Stimulated activated CD4-positive, alpha-beta T cell treated with anti-CD3 and anti-CD28 coated beads, Interleukin-4, amount 100 ng/mL, for 4 hours (primary cell): ENCODE data around the gene ZNF846.
A peak's percentile ranks its signal among the peaks of the same experiment; 100 is the strongest.
"Not testable (repeated sequence)": the region's sequence is repeated elsewhere in the genome, so short reads cannot be mapped to it uniquely, and the experiment has no call there.

Experiments used
- DNase-seq, 2 experiments: peaks; one replicate each; pipeline ENCODE4 v3.0.0-alpha.2; 2020

The ZNF846 gene

DNA sequence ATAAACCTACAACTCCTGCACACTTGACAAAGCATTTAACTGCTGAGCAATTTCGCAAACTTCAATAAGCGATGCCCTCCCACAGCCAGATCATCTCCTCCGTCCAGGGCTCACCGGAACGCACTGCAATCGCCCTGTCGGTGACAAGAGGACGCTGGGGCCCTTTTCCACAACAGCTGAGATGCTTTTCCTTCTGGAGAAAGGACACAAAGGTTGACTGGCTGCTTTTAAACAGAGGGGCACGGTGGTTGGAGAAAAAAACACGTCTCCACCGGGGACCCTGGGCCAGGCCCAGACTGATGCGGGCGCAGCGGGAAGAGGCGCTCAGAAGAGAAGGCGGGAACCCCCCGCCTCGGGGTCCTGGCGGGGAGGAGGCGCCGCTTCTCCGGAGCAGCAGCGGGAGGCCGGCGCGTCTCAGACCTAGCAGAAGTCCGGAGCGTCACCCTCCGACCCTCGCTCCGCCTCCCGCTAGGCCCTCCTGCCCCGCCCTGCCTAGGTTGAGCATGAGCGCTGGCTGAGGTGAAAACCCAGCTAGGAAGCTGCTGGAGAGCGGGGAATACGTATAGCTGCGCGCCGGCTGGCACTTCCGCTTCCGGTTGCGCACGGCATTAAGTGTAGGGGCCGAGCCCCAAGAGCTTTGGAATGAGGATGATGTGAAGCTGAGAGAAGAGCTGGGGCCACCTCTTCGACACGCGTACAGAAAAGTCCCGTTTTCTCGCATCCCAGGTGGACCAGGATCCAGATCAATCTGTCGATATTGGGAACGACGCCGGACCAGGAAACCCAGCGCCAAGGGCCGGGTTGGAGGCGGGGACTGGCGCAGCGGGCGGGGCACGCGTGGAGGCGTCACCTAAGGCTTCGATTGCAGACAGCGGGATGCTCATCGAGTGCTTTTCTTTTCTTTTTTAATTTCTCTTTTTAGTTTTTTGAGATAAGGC, at the start of gene ZNF846:
Gene ZNF846 (minus strand): TSS at position 564 of the 938 bp plus-strand sequence. CDS start 3,788 bp downstream, outside the sequence.
- DNase-seq: peak; percentile 90

DNA sequence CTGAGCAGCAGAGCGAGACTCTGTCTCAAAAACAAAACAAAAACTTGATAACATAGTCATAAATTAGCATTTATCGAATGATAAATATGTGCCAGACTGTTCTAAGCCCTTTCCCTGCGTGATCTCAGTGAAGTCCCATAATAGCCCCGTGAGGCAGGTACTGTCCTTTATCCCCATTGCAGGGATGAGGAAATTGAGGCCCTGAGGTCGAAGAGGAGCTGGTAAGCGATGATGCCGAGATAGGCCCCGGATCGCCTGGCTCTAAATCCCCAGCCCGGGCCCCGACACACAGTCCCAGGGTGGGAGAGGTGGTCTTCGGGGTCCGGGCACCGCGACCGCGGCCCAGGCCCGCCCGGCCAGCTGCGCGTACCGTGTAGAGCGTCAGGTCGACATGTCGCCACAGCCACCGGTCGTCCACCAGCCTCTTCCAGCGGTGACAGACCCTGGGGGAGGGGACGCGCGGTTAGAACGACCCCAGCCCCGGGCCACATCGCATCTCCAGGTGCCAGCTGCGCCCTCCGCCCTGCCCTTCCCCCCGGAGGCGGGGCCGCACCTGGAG, 49.7 kb upstream of the ZNF846 start:
- DNase-seq: no peak

DNA sequence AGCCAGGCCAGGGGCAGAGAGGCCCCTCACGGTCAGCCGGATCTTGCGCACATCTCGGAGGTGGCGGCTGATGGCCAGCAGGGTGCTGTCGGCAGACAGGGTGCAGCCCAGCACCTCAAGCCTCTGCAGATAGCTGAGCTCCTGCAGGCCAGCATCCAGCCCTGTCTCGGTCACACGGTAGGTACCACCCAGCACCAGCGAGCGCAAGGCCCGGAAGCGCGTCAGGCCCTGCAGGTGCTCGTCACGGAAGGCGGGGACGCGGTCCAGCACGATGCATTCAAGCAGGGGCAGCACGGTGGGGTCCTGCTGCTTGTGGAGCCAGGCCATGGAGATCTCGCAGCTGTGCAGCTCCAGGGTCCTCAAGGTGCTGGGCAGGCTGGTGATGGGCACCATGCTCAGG, 42.6 kb upstream of the ZNF846 start:
- DNase-seq: no peak

DNA sequence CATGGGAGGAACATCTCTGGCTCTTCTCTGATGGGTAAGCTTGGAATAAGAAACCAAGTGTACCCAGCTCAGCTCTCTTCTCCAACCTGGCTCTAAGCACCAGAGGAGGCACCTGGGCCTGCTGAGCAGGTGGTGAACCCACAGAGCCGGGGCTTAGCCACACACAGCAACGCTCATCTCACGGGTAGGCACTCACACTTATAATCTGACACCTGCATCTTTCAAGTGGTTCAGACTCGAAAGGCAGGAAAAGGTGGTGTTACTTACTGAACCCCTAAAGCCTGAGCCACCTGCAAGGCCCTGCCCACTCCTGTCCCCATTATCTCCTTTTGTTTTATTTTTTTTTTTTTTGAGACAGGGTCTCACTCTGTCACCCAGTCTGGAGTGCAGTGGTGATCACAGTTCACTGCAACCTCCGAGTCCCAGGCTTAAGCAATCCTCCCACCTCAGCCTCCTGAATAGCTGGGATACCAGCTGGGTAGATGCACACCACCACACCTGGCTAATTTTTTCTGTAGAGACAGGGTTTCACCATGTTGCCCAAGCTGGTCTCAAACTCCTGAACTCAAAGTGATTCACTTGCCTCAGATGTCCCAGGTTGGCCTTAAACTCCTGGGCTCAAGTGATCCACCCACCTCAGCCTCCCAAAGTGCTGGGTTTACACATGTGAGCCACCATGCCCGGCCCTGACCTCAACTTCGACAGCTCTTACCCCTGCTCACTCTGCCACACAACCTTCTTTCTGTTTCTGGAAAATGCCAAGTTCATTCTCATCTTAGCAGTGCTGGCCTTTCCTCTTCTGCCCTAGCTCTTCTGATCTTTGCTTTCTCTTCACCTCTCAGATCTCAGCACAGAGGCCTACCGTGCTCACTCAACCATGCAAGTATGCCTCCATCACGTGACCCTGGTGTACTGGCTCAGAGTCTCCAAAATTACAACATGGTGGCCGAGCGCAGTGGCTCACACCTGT, 40.6 kb upstream of the ZNF846 start:
- no peak for DNase-seq

DNA sequence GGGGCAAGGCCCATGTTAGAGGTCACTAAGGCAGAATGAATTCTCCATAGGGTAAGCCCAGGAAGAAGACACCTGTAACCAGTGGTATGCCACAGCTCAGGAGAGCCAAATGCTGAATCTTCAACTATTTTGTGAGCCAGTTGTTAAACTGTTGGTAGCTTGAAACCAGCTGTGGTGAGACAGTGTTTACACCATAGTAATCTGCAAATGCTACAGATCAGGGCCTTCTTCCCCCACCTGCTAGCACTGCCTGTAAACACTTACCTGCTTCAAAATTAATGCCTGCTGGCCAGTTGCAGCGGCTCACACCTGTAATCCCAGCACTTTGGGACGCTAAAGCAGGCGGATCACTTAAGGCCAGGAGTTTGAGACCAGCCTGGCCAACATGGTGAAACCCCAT, 38.3 kb upstream of the ZNF846 start:
- no peak for DNase-seq

DNA sequence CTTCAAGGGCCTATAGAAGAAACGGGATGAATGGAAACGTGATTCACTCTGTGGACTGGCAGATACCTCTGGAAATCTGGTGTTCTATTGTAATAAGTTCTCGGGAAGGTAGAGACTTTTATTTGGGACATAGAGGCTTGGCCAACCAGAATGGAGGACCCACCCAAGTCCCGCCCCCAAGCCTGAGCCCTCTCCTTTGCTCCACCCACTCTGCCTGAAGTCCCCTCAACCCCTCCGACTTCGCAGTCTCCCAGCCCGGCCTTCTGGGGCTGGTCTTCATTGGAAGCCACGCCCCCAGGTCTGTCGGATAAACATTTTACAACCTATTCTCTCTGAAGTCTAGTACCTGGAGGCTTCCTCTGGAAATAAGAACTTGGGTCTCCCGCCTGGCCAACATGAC, 33.4 kb upstream of the ZNF846 start:
- no peak for DNase-seq

DNA sequence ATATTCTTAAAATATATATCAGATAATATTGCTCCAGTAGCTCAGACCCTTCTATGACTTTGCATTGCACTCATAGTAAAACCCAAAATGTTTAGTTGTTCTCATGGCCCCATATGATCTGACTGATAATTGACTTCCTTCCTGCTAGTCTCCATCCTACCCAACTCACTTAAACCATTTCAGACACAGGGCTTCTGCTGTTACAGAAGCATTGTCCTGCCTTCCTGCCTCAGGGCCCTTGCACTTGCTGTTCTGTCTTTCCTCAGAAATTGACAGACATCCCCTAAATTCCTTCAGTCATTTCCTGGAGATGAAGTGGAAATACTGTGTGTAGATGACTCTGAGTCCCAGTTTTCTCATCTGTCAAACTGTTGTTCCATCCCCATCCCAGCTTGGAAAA, 30.6 kb upstream of the ZNF846 start:
- DNase-seq: no peak

DNA sequence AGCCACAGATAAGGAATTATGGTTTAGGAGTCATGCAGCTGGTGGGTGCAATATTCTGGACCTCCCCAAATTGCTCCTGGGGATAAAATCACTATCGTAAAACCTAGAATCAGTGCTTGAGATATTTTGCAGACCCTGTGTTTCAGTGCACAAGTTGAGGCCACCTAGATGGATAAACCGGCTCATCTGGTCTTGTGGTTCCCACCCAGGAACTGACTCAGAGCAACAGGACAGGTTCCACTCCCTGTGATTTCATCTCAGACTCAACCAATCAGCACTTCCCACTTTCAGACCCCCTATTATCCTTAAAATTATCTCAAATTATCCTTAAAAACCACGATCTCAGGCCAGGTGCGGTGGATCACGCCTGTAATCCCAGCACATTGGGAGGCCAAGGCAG, 29.3 kb upstream of the ZNF846 start:
- no peak for DNase-seq

DNA sequence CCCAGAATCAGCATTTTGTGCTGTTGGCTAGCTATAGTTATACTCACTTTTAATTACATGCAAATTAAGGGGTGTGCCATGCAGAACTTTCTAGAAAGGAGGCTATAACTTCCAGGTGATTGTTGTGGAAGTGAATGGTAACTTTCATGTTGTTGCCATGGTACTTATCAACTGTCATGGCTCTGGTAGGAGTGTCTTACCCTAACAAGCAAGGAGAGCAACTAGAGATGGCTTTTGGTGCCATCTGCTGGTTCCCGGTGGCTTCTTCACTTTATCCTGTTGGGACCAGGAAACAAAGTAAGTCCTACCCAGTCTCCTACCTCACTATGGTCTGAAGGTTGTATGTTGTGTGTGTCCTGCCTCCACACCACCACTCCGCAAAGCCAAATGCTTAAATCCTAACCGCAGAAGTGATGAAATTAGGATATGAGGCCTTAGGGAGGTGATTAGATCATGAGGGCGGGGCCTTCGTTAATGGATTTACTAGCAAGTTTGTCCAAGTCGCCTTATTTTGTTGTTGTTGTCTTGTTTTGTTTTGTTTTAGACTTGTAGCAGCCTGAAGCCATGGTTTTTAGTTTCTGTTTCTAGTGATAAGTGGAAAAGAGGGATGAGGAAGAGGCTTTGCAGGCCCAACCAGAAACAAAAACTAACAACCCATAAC, 27.7 kb upstream of the ZNF846 start:
- peak; percentile 67 to 85 for DNase-seq

DNA sequence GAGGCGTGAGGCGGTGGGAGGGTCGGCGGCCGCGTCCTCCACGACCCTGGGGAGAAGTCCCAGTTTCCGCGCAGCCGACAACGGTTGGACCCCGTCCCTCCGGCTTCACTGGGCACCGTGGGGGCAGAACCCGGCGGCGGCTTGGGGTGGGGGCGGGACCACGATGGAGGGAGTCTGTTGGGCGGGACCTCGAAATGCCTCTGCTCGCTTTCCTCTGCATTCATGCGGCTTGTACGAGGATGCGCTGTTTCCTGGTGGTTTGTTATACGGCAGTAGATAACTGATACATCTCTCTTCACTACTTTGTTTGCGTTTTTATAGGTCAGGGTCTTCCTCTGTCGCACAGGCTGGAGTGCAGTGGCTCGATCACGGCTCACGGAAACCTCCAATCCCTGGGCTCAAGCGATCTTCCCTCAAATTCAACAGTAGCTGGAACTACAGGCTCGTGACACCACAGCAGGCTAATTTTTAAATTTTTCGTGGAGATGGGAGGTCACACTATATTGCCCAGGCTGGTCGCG, 24.6 kb upstream of the ZNF846 start:
- DNase-seq: peak; percentile 50 to 70

DNA sequence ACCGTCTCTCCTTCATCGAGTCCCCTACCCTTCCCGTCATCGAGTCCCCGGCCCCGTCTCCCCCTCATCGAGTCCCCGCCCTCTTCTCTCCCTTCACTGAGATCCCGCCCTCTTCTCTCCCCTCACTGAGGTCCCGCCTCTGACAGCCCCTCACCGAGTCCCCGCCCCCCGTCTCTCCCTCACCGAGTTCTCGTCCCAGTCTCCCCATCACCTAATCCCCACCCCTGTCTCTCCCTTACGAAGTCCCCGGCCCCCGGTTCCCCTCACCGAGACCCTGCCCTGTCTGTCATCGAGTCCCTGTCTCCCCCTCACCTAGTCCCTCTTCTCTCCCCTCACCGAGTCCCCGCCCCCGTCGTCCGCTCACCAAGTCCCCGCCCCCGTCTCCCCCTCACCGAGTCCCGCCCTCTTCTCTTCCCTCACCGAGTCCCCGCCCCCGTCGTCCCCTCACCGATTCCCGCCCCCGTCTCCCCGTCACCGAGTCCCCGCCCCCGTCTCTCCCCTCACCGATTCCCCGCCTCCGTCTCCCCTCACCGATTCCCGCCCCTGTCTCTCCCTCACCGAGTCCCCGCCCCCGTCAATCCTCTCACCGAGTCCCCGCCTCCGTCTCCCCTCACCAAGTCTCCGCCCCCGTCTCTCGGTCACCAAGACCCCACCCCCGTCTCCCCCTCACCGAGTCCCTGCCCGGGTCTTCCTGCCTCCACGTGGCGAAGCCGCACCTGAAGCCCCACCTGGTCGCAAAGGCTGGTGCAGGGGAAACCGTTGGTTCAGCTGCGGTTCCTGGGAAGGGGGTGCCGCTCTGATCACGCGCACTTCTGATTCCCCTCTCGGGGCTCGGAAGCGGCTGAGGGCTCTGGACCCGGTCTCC, 23.9 kb upstream of the ZNF846 start:
- DNase-seq: peak; percentile 92 to 96

DNA sequence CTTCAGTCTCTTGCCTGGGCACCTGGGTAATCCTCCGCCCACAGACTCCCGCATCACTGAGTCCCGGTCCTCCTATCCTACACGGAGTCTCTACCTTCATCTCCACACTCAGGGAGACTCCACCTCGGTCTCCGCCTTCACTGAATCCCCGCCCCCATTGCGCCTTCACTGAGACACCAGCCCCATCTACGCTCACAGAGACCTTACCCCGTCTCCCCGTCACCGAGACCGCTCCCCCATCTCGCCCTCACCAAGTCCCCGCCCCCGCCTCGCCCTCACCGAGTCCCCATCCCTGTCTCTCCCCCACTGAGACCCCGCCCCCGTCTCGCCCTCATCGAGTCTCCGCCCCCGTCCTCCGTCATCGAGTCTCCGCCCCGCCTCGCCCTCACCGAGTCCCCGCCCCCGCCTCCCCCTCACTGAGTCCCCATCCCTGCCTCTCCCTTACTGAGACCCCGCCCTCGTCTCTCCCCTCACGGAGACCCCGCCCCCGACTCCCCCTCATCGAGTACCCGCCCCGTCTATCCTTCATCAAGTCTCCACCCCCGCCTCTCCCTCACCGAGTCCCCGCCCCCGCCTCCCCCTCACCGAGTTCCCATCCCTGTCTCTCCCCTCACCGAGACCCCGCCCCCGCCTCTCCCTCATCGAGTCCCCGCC, 23.1 kb upstream of the ZNF846 start:
- peak; percentile 92 to 96 for DNase-seq

DNA sequence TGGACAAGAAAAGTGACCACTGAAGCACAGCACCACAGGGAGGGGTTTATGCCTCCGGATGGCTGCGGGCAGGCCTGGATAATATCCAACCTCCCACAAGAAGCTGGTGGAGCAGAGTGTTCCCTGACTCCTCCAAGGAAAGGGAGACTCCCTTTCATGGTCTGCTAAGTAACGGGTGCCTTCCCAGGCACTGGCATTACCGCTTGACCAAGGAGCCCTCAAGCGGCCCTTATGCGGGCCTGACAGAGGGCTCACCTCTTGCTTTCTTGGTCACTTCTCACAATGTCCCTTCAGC, 22.5 kb upstream of the ZNF846 start:
- not testable (repeated sequence) for DNase-seq

DNA sequence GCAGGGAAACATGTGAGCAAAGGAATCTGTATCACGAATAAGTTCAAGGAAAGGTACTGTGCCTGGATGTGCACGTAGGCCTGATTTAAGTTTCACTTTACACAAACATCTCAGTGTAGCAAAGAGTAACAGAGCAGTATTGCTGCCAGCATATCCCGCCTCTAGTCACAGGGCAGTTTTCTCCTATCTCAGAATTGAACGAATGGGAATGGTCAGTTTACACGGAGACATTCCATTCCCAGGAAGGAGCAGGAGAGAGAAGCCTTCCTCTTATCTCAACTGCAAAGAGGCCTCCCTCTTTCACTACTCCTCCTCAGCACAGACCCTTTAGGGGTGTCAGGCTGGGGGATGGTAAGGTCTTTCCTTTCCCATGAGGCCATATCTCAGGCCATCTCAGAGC, 21.0 kb upstream of the ZNF846 start:
- not testable (repeated sequence) for DNase-seq

DNA sequence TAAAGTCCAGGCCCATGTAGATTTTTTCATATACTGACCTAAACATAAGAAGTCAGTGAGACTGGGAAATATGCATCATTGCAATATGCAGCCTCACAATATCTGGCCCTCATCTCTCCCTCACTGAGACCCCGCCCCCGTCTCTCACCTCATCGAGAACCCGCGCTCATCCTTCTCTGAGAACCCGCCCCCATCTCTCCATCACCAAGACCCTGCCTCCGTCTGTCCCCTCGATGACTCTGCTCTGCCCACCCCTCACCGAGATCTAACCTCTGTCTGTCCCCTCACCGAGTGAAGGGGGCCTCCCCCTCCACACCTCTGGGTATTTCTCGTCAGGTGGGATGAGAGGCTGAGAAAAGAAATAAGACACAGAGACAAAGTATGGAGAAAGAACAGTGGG, 20.5 kb upstream of the ZNF846 start:
- DNase-seq: no peak

DNA sequence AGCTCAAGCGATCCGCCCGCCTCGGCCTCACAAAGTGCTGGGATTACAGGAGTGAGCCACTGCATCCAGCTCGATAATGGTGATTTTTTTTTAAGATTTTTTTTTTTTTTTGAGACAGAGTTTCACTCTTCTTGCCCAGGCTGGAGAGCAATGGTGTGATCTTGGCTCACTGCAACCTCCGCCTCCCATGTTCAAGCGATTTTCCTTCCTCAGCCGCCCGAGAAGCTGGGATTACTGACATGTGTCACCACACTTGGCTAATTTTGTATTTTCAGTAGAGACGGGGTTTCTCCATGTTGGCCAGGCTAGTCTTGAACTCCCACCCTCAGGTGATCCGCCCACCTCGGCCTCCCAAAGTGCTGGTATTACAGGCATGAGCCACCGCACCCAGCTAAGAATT, 20.1 kb upstream of the ZNF846 start:
- DNase-seq: not testable (repeated sequence)

DNA sequence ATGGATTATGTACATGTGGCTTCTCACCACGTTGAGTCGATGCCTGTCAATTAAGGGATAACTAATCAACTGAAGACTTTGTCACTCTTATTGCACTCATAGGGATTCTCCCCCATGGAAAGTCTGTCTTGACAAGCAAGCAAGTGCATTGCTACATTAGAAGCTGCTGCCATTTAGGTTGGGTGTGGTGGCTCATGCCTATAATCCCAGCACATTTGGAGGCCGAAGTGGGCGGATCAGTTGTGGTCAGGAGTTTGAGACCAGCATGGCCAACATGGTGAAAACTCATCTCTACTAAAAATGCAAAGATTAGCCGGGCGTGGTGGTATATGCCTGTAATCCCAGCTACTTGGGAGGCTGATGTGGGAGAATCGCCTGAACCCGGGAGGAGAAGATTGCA, 18.3 kb upstream of the ZNF846 start:
- no peak for DNase-seq

DNA sequence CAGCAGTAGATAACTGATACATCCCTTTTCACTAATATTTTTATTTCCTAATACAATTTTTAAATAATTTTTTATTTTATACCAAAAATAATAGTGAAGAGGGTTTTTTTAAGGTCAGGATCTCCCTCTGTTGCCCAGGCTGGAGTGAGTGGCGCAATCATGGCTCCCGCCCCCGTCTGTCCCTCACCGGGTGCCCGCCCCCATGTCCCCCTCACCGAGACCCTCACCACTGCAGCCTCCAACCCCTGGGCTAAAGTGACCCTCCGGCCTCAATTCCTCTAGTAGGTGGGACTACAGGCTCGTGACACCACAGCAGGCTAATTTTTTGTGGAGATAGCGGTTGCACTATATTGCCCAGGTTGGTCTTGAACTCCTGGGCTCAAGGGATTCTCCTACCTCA, 17.8 kb upstream of the ZNF846 start:
- no peak for DNase-seq

DNA sequence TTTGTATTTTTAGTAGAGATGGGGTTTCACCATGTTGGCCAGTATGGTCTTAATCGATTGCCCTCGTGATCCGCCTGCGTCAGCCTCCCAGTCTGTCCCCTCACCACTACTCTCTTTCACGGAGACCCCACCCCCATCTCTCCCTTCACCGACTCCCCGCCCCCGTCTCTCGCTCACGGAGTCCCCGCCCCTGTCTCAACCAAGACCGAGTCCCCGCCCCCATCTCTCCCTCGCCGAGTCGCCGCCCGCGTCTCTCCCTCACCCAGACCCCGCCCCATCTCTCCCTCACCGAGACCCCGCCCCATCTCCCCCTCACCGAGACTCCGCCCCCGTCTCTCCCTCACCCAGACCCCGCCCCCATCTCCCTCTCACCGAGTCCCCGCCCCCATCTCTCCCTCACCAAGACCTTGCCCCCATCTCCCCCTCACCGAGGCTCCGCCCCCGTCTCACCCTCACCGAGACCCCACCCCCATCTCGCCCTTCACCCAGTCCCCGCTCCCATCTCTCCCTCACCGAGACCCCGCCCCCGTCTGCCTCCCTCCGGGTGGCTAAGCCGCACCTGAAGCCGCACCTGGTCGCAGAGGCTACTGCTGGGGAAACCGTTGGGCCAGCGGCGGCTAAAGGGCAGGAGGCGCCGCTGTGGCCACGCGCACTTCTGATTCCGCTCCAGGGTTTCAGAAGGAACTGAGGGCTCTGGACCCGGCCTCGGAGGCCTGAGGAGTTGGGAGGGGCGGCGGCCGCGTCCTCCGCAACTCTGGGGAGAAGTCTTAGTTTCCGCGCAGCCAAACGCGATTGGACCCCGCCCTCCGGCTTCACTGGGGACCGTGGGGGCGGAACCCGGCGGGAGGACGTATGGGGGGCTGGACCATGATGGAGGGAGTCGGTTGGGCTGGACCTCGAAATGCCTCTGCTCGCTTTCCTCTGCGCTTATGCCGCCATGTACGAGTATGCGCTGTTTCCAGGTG, 17.1 kb upstream of the ZNF846 start:
- peak; percentile 97 for DNase-seq

DNA sequence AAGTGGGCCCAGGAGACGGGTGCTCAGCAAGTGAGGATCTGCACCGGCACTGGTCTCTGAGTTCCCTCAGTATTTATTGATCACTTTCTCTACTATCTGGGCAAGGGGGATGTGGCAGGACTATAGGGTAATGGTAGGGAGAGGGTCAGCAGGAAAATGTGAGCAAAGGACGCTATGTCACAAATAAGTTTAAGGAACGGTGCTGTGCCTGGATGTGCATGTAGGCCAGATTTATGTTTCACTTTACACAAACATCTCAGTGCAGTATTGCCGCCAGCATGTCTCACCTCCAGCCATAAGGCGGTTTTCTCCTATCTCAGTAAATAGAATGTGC, 15.6 kb upstream of the ZNF846 start:
- DNase-seq: not testable (repeated sequence)
